Kidney epithelial cell (primary cell): ENCODE data around the gene STX4. TPM values are rescaled to one million over a fixed set of nuclear protein-coding genes. Genes with fewer than 3 reads are reported as not detected.

Experiments
- DNase-seq: peaks from one replicate; pipeline ENCODE4 v3.0.0-alpha.2; 2010; ENCODE audit warnings: low read depth
- H3K27me3 ChIP-seq: 2 replicates; pipeline ENCODE4 v1.6.0; 2011; ENCODE audit warnings: low read length; ENCODE audit not compliant: control insufficient read depth, insufficient read depth
- H3K36me3 ChIP-seq: 2 replicates; pipeline ENCODE4 v1.5.1; 2011; ENCODE audit warnings: low read length; ENCODE audit not compliant: control insufficient read depth, insufficient read depth
- H3K4me3 ChIP-seq: 2 replicates; pipeline ENCODE4 v1.5.1; 2011; ENCODE audit warnings: low read depth, mild to moderate bottlenecking, control low read depth, low read length
- CTCF ChIP-seq: IDR thresholded peaks from 2 replicates; pipeline ENCODE4 v1.5.1; 2011; ENCODE audit warnings: mild to moderate bottlenecking, moderate library complexity, low read length, control low read depth, inconsistent platforms; ENCODE audit not compliant: insufficient read depth, poor library complexity, severe bottlenecking
- total RNA-seq: library from RNA; depleted of rRNA; stranded (reverse); fragments of >200 nt; gene quantifications from 2 replicates; pipeline ENCODE4 v1.2.3, GENCODE V29; 2015

The STX4 gene
- total RNA-seq, 1 donor from 2014 or later, result 28.0 TPM

- no peak for TF ChIP-seq CTCF
- no peaks in the 10 kb centered on the region for H3K27me3 ChIP-seq
Observed at GRCh38 chr16:31050280-31051030, 17.1 kb downstream of the STX4 start.

GRCh38 chr16:31052114-31052513, 18.8 kb downstream of the STX4 start:
- TF ChIP-seq CTCF, result no peak
- peak; percentile 84 for DNase-seq
- H3K4me3 ChIP-seq, result no peak overlapping the region
- no peaks in the 10 kb centered on the region for H3K36me3 ChIP-seq
- no peaks in the 10 kb centered on the region for H3K27me3 ChIP-seq

More at GRCh38 chr16:31050280-31051030, 17.1 kb downstream of the STX4 start:
- Histone ChIP-seq H3K36me3 (no peaks in the 10 kb centered on the region), H3K4me3 (no peak overlapping the region)
- DNase-seq, result no peak

- Histone ChIP-seq H3K36me3 (no peaks in the 10 kb centered on the region), H3K4me3 (no peak overlapping the region), H3K27me3 (no peaks in the 10 kb centered on the region)
- TF ChIP-seq CTCF, result no peak
- DNase-seq, result no peak
Observed at GRCh38 chr16:31055613-31056012, 22.3 kb downstream of the STX4 start.

GRCh38 chr16:31061126-31061812, 27.9 kb downstream of the STX4 start:
- Histone ChIP-seq H3K4me3 (no peak overlapping the region), H3K27me3 (no peaks in the 10 kb centered on the region), H3K36me3 (no peaks in the 10 kb centered on the region)
- DNase-seq, result no peak
- no peak for TF ChIP-seq CTCF

GRCh38 chr16:31061813-31062440, 28.6 kb downstream of the STX4 start:
- Histone ChIP-seq H3K27me3 (no peaks in the 10 kb centered on the region), H3K36me3 (no peaks in the 10 kb centered on the region)
- TF ChIP-seq CTCF, result no peak

More at GRCh38 chr16:31061813-31062440, 28.6 kb downstream of the STX4 start:
- no peak overlapping the region for H3K4me3 ChIP-seq
- no peak for DNase-seq
